Effector memory CD4-positive, alpha-beta T cell (primary cell): ENCODE results near the gene TMEM178B.

Source experiments
- DNase-seq, 3 donors: peaks; one replicate each; pipeline ENCODE4 v3.0.0-alpha.2; 2020
- H3K27ac ChIP-seq: 2 replicates; pipeline ENCODE4 v1.7.0; 2013; ENCODE audit warnings: mild to moderate bottlenecking, low read length, moderate library complexity; ENCODE audit not compliant: insufficient read depth, poor library complexity, severe bottlenecking
- H3K27me3 ChIP-seq: replicated peaks from 2 replicates; pipeline ENCODE4 v1.7.0; 2013; ENCODE audit warnings: mild to moderate bottlenecking, low read length; ENCODE audit not compliant: insufficient read depth, control insufficient read depth, poor library complexity, severe bottlenecking
- H3K36me3 ChIP-seq: 2 replicates; pipeline ENCODE4 v1.7.0; 2013; ENCODE audit warnings: mild to moderate bottlenecking, low read length, moderate library complexity; ENCODE audit not compliant: control insufficient read depth, insufficient read depth
- H3K4me1 ChIP-seq: 2 replicates; pipeline ENCODE4 v1.7.0; 2013; ENCODE audit warnings: low read length, mild to moderate bottlenecking; ENCODE audit not compliant: control insufficient read depth, insufficient read depth, poor library complexity, severe bottlenecking
- H3K4me3 ChIP-seq: 2 replicates; pipeline ENCODE4 v1.7.0; 2013; ENCODE audit warnings: low read length, low read depth, mild to moderate bottlenecking; ENCODE audit not compliant: insufficient read depth, poor library complexity, severe bottlenecking
- H3K9me3 ChIP-seq: 2 replicates; pipeline ENCODE4 v1.7.0; 2013; ENCODE audit warnings: mild to moderate bottlenecking, low read length, moderate library complexity; ENCODE audit not compliant: control insufficient read depth

TMEM178B gene

DNA sequence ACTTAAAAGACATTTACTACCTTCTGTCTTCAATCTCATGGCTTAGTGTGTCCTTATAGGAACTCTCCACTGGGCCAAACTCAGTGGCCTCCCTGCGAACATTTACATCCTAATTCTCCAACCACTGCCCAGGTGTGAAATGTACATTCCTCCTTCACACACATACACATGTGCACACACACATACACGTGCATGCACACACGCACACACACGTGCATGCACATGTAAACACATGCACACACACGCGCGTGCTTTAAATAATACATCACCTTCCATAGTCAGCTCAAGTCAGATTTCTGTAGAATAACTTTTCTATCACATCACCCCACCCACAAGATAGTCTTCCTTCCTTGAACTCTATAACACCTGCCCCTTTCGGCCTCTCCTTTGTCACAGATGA, 216.5 kb downstream of the TMEM178B start:
- no peaks in the 10 kb centered on the region for H3K36me3 ChIP-seq
- DNase-seq, result no peak
- no peak overlapping the region for H3K4me3 ChIP-seq
- no peaks in the 10 kb centered on the region for H3K9me3 ChIP-seq
- H3K27me3 ChIP-seq, result no peaks in the 10 kb centered on the region
- no peaks in the 10 kb centered on the region for H3K4me1 ChIP-seq
- H3K27ac ChIP-seq, result no peak overlapping the region

DNA sequence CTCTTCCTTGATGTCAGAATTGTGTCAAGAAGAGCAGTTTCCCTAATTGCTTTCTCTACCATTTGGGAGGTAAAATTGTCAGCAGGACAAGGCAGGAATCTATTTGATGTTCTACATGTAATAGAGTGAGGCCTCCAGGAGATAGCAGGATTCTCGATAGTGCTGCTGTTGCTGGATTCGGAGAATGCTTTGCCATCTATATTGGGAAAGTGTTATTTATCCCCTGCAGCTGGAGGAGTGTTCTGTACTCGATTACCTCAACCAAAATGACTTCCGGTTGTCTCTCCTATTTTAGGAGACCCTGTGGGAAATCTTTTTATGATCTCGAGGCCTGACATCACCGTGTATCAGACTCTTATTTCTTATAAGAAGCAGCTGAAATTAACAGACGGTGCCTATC, 217.1 kb downstream of the TMEM178B start:
- no peak overlapping the region for H3K27ac ChIP-seq
- H3K4me1 ChIP-seq, result no peaks in the 10 kb centered on the region
- no peak overlapping the region for H3K4me3 ChIP-seq
- no peaks in the 10 kb centered on the region for H3K9me3 ChIP-seq
- H3K36me3 ChIP-seq, result no peaks in the 10 kb centered on the region
- no peak for DNase-seq
- H3K27me3 ChIP-seq, result no peaks in the 10 kb centered on the region

DNA sequence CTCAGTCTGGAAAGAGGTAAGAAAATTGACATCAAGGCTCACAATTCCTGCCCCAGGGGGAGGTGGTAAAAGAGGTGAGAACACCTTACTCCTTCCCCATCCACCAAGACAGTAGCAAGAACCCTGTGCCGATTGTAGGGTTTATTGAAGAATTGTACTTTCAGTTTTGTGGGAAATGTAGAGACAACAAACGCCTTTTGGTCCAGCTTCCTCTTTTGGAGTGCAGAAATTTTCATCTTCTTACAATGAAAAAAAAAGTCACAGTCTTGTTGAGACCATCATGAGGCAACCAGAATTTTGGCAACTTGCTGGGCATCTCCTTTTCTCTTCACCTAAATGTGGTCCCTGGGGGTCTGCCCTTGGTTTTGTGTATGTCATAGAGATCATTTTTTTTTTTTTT, 217.7 kb downstream of the TMEM178B start:
- no peak for DNase-seq
- no peaks in the 10 kb centered on the region for H3K4me1 ChIP-seq

DNA sequence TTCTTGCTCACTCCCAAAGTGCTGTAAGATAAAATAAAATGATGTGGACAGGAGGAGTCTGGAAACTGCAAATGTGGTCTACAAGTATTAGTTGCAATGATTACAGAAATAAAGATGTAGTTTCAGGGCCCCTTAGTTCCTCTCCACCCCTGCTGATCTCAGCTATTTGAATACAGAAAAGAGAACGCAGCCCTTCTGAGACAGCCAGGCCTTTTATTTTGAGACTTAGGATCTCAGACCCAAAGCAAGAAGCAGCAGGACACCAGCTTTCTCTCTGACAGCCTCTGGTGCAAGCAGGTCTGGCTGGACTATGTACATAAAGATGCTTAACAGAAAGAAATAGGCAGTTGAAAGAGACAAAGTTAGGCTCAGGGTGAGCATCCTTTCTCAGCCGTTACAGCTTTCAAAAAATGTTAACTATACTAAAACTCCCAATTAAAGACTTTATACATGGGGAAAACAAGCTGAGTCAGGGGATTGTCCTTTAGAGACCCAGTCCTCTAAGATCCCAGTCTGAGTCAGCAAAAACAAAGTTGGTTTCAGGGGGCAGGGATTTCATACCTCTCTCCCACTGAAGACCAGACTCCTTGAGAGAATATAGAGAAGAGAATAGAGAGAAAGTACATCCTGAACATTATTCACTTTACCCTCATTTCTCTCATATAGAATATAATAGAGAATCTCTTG, 220.4 kb downstream of the TMEM178B start:
- no peak for DNase-seq
- Histone ChIP-seq H3K4me1 (no peaks in the 10 kb centered on the region), H3K27me3 (no peaks in the 10 kb centered on the region), H3K9me3 (no peaks in the 10 kb centered on the region), H3K36me3 (no peaks in the 10 kb centered on the region), H3K27ac (no peak overlapping the region), H3K4me3 (no peak overlapping the region)

More for the DNA sequence above, 217.7 kb downstream of the TMEM178B start:
- Histone ChIP-seq H3K27ac (no peak overlapping the region), H3K36me3 (no peaks in the 10 kb centered on the region), H3K9me3 (no peaks in the 10 kb centered on the region), H3K4me3 (no peak overlapping the region), H3K27me3 (no peaks in the 10 kb centered on the region)

DNA sequence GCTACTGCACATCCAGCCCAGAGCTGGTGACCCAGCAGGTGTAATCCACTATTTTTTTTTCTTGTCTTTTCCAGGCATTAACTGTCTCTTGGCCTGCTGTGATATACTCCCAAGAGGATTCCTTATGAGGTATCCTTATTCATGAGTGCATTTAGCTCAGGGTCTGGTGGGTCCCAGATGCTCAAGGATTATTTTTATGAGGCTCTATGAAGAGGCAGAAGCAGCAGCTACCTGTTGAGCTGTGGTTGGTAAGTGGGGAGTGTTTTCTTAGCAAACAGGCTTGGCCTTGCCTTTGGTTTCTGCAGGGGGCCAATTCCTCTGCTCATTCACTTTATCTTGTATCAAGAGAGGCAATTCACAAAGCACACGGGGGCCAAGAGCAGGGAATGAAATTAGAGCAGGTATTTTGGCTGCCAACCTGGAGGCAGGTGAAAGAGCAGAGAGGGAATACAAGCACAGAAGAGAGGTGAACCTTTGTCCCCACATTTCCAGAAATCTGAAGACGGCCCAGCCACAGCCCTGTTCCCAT, 221.6 kb downstream of the TMEM178B start:
- H3K27ac ChIP-seq, result no peak overlapping the region
- H3K4me3 ChIP-seq, result no peak overlapping the region
- H3K4me1 ChIP-seq, result no peaks in the 10 kb centered on the region
- no peaks in the 10 kb centered on the region for H3K9me3 ChIP-seq
- no peaks in the 10 kb centered on the region for H3K27me3 ChIP-seq
- DNase-seq, result no peak
- H3K36me3 ChIP-seq, result no peaks in the 10 kb centered on the region

DNA sequence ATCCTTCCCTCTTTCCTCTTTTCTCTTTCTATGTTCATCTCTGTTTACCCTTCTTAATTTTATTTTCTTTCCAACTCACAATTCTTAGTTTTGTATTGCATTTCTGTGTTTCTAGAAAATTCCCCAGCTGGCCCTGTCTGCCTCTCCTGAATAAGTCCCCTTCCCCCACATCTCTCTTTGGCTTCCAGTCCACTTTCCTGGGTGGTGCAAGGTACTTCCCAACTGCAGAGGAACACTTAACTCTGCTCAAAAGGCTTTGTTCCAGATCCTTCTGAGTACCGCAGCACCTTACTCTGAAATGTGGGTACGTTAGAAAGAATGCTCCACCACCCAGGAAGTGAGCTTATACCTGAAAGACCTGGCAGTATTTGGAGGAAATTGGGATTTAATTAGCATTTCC, 227.0 kb downstream of the TMEM178B start:
- Histone ChIP-seq H3K4me3 (no peak overlapping the region), H3K27me3 (no peaks in the 10 kb centered on the region), H3K27ac (no peak overlapping the region), H3K36me3 (no peaks in the 10 kb centered on the region), H3K4me1 (no peaks in the 10 kb centered on the region), H3K9me3 (no peaks in the 10 kb centered on the region)
- DNase-seq, result no peak

DNA sequence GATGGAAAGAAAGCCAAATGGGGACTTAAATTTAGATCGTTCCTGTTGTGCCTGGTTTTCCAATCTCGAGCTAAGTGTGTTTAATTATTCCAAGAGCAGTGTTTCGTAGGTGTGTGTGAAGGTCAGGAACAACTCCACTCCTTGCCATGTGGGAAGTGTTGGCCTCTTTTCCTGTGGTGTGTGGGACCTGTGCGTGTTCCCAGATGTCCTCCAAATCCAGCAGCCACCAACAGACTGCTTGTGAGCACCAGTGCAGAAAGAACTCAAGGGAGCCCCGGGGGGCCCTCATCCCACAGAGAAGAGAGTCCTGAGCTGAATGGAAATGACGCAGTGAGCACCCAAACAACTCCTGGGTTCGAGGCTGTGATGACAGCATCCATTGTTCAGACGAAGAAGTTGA, 227.7 kb downstream of the TMEM178B start:
- Histone ChIP-seq H3K4me1 (no peaks in the 10 kb centered on the region), H3K27me3 (no peaks in the 10 kb centered on the region), H3K36me3 (no peaks in the 10 kb centered on the region), H3K9me3 (no peaks in the 10 kb centered on the region), H3K27ac (no peak overlapping the region), H3K4me3 (no peak overlapping the region)
- DNase-seq, result no peak

DNA sequence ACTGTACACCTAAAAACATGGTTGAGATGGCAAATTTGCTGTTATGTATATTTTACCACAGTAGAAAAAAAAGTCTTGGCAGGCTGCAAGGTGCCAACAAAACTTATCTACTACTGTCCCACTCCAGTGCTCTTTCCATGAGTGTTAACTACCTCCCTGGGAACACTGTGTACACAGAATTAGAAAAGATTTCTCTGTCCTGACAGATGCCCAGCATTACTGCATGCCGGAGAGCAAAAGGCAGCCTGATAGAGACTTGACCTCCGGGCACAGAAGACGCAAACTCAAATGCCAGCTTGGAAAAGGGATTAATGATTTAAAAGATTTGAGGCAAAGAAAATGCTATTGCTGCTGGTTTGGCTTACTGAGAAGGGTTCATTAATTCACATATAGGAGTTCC, 228.8 kb downstream of the TMEM178B start:
- no peaks in the 10 kb centered on the region for H3K27me3 ChIP-seq
- H3K4me1 ChIP-seq, result no peaks in the 10 kb centered on the region
- no peaks in the 10 kb centered on the region for H3K36me3 ChIP-seq
- no peak overlapping the region for H3K27ac ChIP-seq
- H3K9me3 ChIP-seq, result no peaks in the 10 kb centered on the region
- DNase-seq, result no peak
- H3K4me3 ChIP-seq, result no peak overlapping the region

DNA sequence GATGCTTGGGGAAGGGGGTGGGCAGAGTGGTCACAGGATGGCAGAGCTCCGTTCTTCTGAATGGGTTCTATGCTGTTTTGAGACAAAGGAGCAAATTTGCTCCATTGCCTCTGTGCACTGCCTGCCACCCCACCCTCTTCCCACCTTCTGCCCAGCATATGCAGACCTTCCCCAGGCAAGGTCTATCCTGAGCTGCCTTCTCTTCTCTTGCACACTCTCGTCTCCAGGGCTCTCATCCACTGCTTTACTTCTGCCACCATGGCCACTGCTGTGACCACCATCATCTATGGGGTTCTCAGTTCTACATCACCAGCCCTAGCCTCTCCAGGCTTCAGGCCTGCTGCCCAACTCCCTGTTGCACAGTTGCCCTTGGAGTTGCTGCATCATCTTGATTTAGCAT, 230.4 kb downstream of the TMEM178B start:
- no peak overlapping the region for H3K4me3 ChIP-seq
- no peaks in the 10 kb centered on the region for H3K27me3 ChIP-seq
- DNase-seq, result no peak
- no peak overlapping the region for H3K27ac ChIP-seq
- H3K4me1 ChIP-seq, result no peaks in the 10 kb centered on the region
- H3K9me3 ChIP-seq, result no peaks in the 10 kb centered on the region
- H3K36me3 ChIP-seq, result no peaks in the 10 kb centered on the region

DNA sequence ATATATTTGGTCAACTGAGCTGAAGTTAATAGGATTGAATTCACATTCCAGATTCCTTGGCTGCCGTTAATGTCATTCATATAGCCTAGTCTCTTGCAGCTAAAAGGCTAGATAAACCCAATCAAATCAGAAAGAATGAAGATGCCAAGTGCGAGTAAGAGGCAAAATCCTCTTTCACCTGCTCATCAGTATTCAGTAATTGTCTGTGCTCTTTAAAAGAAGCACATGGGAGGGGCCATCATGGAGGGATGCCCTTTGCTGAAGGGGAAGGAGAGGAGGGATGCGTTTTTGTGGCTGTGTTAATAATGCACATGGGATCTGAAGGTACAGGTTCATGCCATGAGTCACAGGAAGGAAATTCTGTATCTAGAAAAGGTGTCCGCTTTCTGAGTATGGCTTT, 232.2 kb downstream of the TMEM178B start:
- Histone ChIP-seq H3K27ac (no peak overlapping the region), H3K27me3 (no peaks in the 10 kb centered on the region), H3K9me3 (no peaks in the 10 kb centered on the region), H3K4me3 (no peak overlapping the region), H3K4me1 (no peaks in the 10 kb centered on the region), H3K36me3 (no peaks in the 10 kb centered on the region)
- DNase-seq, result no peak
